ENCODE data around the gene CCT8. TPM values are rescaled to one million over a fixed set of nuclear protein-coding genes. Genes with fewer than 3 reads are reported as not detected.
A peak's percentile ranks its signal among the peaks of the same experiment; 100 is the strongest.
"Not testable (repeated sequence)": the region's sequence is repeated elsewhere in the genome, so short reads cannot be mapped to it uniquely, and the experiment has no call there.

The CCT8 gene
- total RNA-seq, 1 experiment from 2014 or later = 335 TPM

GRCh38 chr21:29017639-29018237, 55.7 kb downstream of the CCT8 start:
- Mint-ChIP-seq H3K27me3 (ENCODE audit: low read depth) (no peaks in the 10 kb centered on the region), H3K4me3 (peak overlapping the region; percentile 89)
- CTCF ChIA-PET = no interaction called here

GRCh38 chr21:29011236-29011635, 62.2 kb downstream of the CCT8 start:
- POLR2A ChIA-PET; CTCF ChIA-PET; H3K4me1 Mint-ChIP-seq; H3K27me3 Mint-ChIP-seq (ENCODE audit: low read depth); H3K9me3 Mint-ChIP-seq; DNase-seq (ENCODE audit: low spot score); H3K27ac Mint-ChIP-seq; ATAC-seq; H3K4me3 Mint-ChIP-seq: not testable (repeated sequence)
- H3K36me3 Mint-ChIP-seq = peaks cover 16% of the 10 kb centered on the region

More at GRCh38 chr21:29017639-29018237, 55.7 kb downstream of the CCT8 start:
- DNase-seq (ENCODE audit: low spot score) (no peak), ATAC-seq (no peak)
- no peak for TF ChIP-seq TCF7 (CRISPR knock-in tag; IDR thresholded peaks at IDR 0.05; ENCODE audit: low read depth)
- TF ChIP-seq ZNF121 (CRISPR knock-in tag; IDR thresholded peaks at IDR 0.05) = no peak
- no peak for TF ChIP-seq ZNF416 (CRISPR knock-in tag; IDR thresholded peaks at IDR 0.05)
- no peak for TF ChIP-seq ZNF281 (CRISPR knock-in tag; IDR thresholded peaks at IDR 0.05)
- TF ChIP-seq ZNF396 (CRISPR knock-in tag; IDR thresholded peaks at IDR 0.05; ENCODE audit: borderline replicate concordance) = no peak
- no peak for TF ChIP-seq HMGA2 (CRISPR knock-in tag; IDR thresholded peaks at IDR 0.05)
- TF ChIP-seq E2F4 (CRISPR knock-in tag; IDR thresholded peaks at IDR 0.05; ENCODE audit: borderline replicate concordance, low read depth) = no peak
- no peak for TF ChIP-seq TEAD4 (CRISPR knock-in tag; IDR thresholded peaks at IDR 0.05)
- TF ChIP-seq TEAD1 (CRISPR knock-in tag; IDR thresholded peaks at IDR 0.05) = no peak
- TF ChIP-seq ZMAT4 (CRISPR knock-in tag; IDR thresholded peaks at IDR 0.05) = no peak
- peaks cover 5% of the 10 kb centered on the region; the same call in 1 of the 2 replicates for H3K9me3 Mint-ChIP-seq
- peaks cover 5% of the 10 kb centered on the region for H3K36me3 Mint-ChIP-seq
- H3K27ac Mint-ChIP-seq = peak overlapping the region; percentile 82; the same call in 1 of the 2 replicates
- peaks cover 13% of the 10 kb centered on the region for H3K4me1 Mint-ChIP-seq
- POLR2A ChIA-PET = no interaction called here

- POLR2A ChIA-PET = no interaction called here
- Mint-ChIP-seq H3K27ac (no peak overlapping the region), H3K4me3 (no peak overlapping the region), H3K4me1 (no peaks in the 10 kb centered on the region), H3K9me3 (peaks cover 10% of the 10 kb centered on the region), H3K27me3 (ENCODE audit: low read depth) (no peaks in the 10 kb centered on the region), H3K36me3 (peaks cover 16% of the 10 kb centered on the region)
- CTCF ChIA-PET = no interaction called here
- TF ChIP-seq NFATC4 (CRISPR knock-in tag; IDR thresholded peaks at IDR 0.05) (no peak), MYBL2 (CRISPR knock-in tag; IDR thresholded peaks at IDR 0.05) (no peak), GRHL2 (CRISPR knock-in tag; IDR thresholded peaks at IDR 0.05; ENCODE audit: insufficient replicate concordance, severe bottlenecking) (no peak), TP53 (CRISPR knock-in tag; IDR thresholded peaks at IDR 0.05) (no peak), KAT7 (CRISPR knock-in tag; IDR thresholded peaks at IDR 0.05; ENCODE audit: borderline replicate concordance) (no peak), ZNF512 (CRISPR knock-in tag; IDR thresholded peaks at IDR 0.05; ENCODE audit: borderline replicate concordance) (no peak), ZNF219 (CRISPR knock-in tag; IDR thresholded peaks at IDR 0.05; ENCODE audit: borderline replicate concordance) (no peak), IRF1 (CRISPR knock-in tag; IDR thresholded peaks at IDR 0.05) (no peak), SMAD3 (CRISPR knock-in tag; IDR thresholded peaks at IDR 0.05; ENCODE audit: borderline replicate concordance) (no peak), ATF6 (CRISPR knock-in tag; IDR thresholded peaks at IDR 0.05) (no peak)
- ATAC-seq = no peak
- DNase-seq (ENCODE audit: low spot score) = no peak
These were observed 65.1 kb downstream of the CCT8 start for GRCh38 chr21:29008367-29008766.

All from WTC11 (cell line).